ENCODE data around the gene SHISAL2A.

SHISAL2A gene

GRCh38 chr1:52662645-52663313 lies 29.8 kb downstream of the SHISAL2A start:
- DNase-seq, result no peak

GRCh38 chr1:52663716-52664115 lies 30.7 kb downstream of the SHISAL2A start:
- no peak for DNase-seq

- no peak for DNase-seq
These were observed 32.3 kb downstream of the SHISAL2A start for GRCh38 chr1:52665006-52665941.

DNA sequence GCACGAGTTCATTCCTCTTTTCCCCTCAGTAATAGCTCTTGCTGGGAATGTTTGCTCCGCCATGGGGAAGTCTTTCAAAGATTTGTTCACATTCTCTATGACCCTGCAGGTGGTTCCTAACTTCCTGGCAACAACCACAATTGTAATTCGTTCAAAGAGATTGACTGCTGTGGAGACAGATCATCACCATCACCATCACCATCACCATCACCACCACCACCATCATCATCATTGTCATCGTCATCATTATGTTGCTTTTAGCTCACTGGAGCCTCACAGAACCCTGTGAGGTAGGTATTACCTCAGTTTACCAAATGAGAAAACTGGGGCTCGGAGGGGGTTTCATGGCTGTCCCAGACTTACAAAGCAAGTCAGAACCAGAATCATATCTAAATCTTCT lies 34.3 kb downstream of the SHISAL2A start:
- DNase-seq, result no peak

DNA sequence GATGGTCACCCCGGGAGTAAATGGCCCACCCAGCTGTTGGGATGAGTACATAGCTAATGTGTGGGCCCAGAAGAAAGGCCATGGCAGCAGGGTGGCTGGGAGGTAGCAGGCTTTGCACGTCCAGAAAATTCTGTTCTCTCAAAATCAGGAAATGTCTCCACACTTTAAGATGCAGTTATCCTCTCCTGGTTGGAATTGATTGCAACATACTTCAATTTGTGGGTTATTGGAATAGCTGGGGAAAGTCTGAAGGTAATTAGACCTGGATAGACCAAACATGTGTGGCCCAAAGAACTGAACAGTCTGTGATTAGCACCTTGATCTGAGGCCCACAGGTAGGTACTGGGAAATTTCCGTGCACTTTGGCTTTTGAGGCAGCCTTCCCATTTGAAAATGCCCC lies 35.0 kb downstream of the SHISAL2A start:
- DNase-seq, result no peak

GRCh38 chr1:52668711-52669110 lies 35.7 kb downstream of the SHISAL2A start:
- peak; percentile 26 for DNase-seq

DNA sequence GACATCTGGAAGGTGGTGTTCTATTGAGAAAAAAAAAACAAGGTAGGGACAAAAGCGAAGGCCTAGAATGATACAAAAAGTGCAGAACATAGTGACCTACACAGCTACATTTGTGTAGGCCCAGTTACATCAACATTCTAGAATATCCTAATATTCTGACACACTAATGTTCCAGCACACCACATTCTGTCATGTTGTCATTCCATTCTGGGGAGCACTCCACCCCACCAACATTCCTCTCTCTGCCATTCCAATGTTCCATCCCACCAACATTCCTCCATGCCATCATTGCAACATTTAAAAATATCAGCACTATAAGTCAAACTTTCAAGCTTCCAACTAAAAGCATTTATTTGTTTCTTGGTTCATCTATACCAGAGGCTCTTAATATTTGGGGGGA lies 36.7 kb downstream of the SHISAL2A start:
- DNase-seq, result peak; percentile 4

- DNase-seq, result no peak
These were observed 37.6 kb downstream of the SHISAL2A start for GRCh38 chr1:52670604-52671003.

- no peak for DNase-seq
These were observed 40.0 kb downstream of the SHISAL2A start for GRCh38 chr1:52672946-52673345.

- no peak for DNase-seq
These were observed 40.5 kb downstream of the SHISAL2A start for GRCh38 chr1:52673513-52673912.

DNA sequence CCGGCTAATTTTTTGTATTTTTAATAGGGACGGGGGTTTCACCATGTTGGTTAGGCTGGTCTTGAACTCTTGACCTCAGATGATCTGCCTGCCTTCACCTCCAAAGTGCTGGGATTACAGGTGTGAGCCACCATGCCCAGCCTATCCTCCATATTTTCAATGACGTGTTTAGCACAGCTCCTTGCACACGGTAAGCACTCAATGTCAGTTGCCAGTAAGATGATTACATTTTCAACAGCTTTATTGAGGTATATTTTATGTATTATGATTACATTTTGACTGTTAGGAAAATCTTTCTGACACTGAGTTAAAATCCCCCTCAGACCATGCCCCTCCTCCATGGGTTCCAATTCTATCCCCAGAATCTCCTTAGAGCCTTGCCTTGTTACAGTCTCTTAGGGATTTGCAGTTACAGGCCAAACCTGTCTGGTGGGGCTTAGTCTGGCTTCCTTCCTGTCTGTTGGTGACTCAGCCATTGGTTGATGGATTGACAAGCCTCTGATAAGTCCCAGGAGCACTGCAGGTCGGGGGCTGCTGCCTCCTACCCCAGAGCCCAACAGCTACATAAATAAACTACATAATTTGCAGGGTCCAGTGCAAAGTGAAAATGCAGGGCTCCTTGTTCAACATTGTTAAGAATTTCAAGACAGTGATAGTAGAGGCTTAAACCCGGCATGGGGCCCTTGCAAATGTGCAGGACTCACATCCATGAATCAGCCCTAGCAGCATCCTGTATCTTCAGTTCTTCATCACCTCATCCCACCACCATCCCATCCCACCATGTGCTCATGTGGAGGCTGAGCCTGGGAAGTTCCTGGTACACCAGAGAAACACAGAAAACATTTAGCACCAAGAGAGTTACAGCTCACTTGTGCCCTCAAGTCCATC lies 41.8 kb downstream of the SHISAL2A start:
- DNase-seq, result no peak

- DNase-seq, result no peak
These were observed 43.4 kb downstream of the SHISAL2A start for GRCh38 chr1:52676249-52676903.

GRCh38 chr1:52677076-52677806 lies 44.3 kb downstream of the SHISAL2A start:
- DNase-seq, result no peak

GRCh38 chr1:52679048-52679447 lies 46.1 kb downstream of the SHISAL2A start:
- DNase-seq, result no peak

DNA sequence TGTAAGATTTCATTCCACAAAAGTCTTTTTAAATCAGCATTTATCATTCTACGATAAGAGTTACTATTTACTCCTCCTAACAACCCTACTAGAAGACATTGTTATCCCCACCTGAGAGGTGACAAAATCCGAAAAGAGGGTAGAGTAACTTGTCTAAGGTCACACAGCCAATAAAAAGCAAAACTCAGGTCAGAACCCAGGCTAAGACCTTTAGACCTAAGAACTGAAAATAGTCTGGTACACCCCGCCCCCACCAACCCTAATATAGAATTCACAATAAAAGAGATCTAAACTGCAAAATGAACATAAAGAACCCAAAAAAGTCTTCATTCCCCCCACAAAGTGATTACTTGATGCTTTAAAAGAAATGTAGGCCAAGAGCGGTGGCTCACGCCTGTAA lies 46.5 kb downstream of the SHISAL2A start:
- DNase-seq, result no peak

- DNase-seq, result no peak
These were observed 47.4 kb downstream of the SHISAL2A start for GRCh38 chr1:52680353-52680752.

- DNase-seq, result no peak
These were observed 48.2 kb downstream of the SHISAL2A start for GRCh38 chr1:52681136-52681535.

- no peak for DNase-seq
These were observed 50.5 kb downstream of the SHISAL2A start for GRCh38 chr1:52683367-52683940.

- no peak for DNase-seq
These were observed 51.6 kb downstream of the SHISAL2A start for GRCh38 chr1:52684545-52684944.

- peak; percentile 60 for DNase-seq
These were observed 53.3 kb downstream of the SHISAL2A start for GRCh38 chr1:52686261-52686751.

GRCh38 chr1:52686830-52687229 lies 53.9 kb downstream of the SHISAL2A start:
- no peak for DNase-seq
